GM12878 (cell line): Measurements from ENCODE around the gene DAB2IP. TPM values are rescaled to one million over a fixed set of nuclear protein-coding genes. Genes with fewer than 3 reads are reported as not detected.

Source experiments
- ATAC-seq: fragments of 200-7000 bp; cut with Tn5 transposase; 3 replicates; pipeline ENCODE4 v1.9.1; 2020; ENCODE audit warnings: mild to moderate bottlenecking, moderate library complexity
- BruUV-seq: library from RNA; stranded (reverse); fragments of 400-500 nt; replicated peaks from 2 replicates; lab custom pipeline; 2021; lab: Mats Ljungman, UMichigan
- CTCF ChIA-PET: fragments of 300-600 bp; sonication (Branson Sonifier 250); formaldehyde crosslinking; extraction: SDS; loops from one replicate; lab custom pipeline; 2021; ENCODE audit warnings: inconsistent platforms; lab: Yijun Ruan, JAX
- POLR2A ChIA-PET: fragments of 350-600 bp; formaldehyde crosslinking; extraction: SDS; loops from one replicate; lab custom pipeline; 2021; ENCODE audit warnings: inconsistent platforms; lab: Charles Lee
- RAD21 ChIA-PET: fragments of 300-600 bp; sonication (Branson Sonifier 250); formaldehyde crosslinking; loops from one replicate; lab custom pipeline; 2023; ENCODE audit warnings: antibody characterized with exemption; ENCODE audit not compliant: unreplicated experiment; lab: Charles Lee
- SMC1A ChIA-PET: fragments of 300-600 bp; sonication (Branson Sonifier 250); formaldehyde crosslinking; loops from one replicate; lab custom pipeline; 2023; ENCODE audit not compliant: unreplicated experiment, uncharacterized antibody; lab: Charles Lee
- DNase-seq: peaks from one replicate; pipeline ENCODE4 v3.0.0-alpha.2; 2011; ENCODE audit warnings: low read depth, low spot score
- FAIRE-seq: peaks from 3 replicates; lab custom pipeline; 2011; peaks lifted over from hg19 to GRCh38; lab: Jason Lieb, UNC
- H2AFZ ChIP-seq: 2 replicates; pipeline ENCODE4 v1.6.0; 2011; ENCODE audit warnings: low read depth, low read length, control low read depth; ENCODE audit not compliant: control insufficient read depth
- H3K27ac ChIP-seq: 2 replicates; pipeline ENCODE4 v1.5.1; 2011; ENCODE audit warnings: control low read depth; ENCODE audit not compliant: control insufficient read depth, insufficient read depth
- H3K27me3 ChIP-seq, 2 experiments: replicated peaks in 1 of 2; 2 replicates each; pipeline versions ENCODE4 v1.6.0 to v1.6.1; 2011; ENCODE audit warnings: low read length in 1 of 2; ENCODE audit not compliant: control insufficient read depth in 2 of 2, insufficient read depth in 2 of 2
- H3K36me3 ChIP-seq, 2 experiments: 2 replicates each; pipeline ENCODE4 v1.5.1; 2011; ENCODE audit warnings: low read length in 1 of 2; ENCODE audit not compliant: control insufficient read depth in 2 of 2, insufficient read depth in 2 of 2
- H3K4me1 ChIP-seq: 2 replicates; pipeline ENCODE4 v1.6.1; 2011; ENCODE audit warnings: mild to moderate bottlenecking, low read length, moderate library complexity, mixed read lengths; ENCODE audit not compliant: control insufficient read depth, insufficient read depth
- H3K4me2 ChIP-seq: 2 replicates; pipeline ENCODE4 v1.6.0; 2011; ENCODE audit warnings: control low read depth; ENCODE audit not compliant: control insufficient read depth, insufficient read depth
- H3K4me3 ChIP-seq: fragments of 200-600 bp; sonication (generic); 2 replicates; pipeline ENCODE4 v1.5.1; 2016
- H3K79me2 ChIP-seq: 2 replicates; pipeline ENCODE4 v1.6.0; 2011; ENCODE audit warnings: low read length; ENCODE audit not compliant: control insufficient read depth, insufficient read depth
- H3K9ac ChIP-seq: 2 replicates; pipeline ENCODE4 v1.8.0; 2011; ENCODE audit warnings: low read length, control low read depth, mixed read lengths; ENCODE audit not compliant: control insufficient read depth, insufficient read depth
- H3K9me3 ChIP-seq: replicated peaks from 3 replicates; pipeline ENCODE4 v1.5.1; 2011; ENCODE audit warnings: mild to moderate bottlenecking, low read length; ENCODE audit not compliant: control insufficient read depth, insufficient read depth
- H4K20me1 ChIP-seq: 2 replicates; pipeline ENCODE4 v1.6.0; 2011; ENCODE audit not compliant: control insufficient read depth, insufficient read depth
- BRCA1 ChIP-seq: IDR thresholded peaks from 2 replicates; pipeline ENCODE4 v1.6.1; 2011; ENCODE audit warnings: low read depth, low read length, improper control_type of control experiment
- IKZF1 ChIP-seq: fragments of 450-650 bp; conservative IDR thresholded peaks from 2 replicates; pipeline ENCODE4 v1.6.1; 2017; ENCODE audit warnings: antibody characterized with exemption, mild to moderate bottlenecking
- WRNIP1 ChIP-seq: IDR thresholded peaks from 2 replicates; pipeline ENCODE4 v1.6.1; 2011; ENCODE audit warnings: low read depth, low read length, improper control_type of control experiment, borderline replicate concordance
- ZSCAN29 ChIP-seq: fragments of 450-650 bp; IDR thresholded peaks from 2 replicates; pipeline ENCODE4 v1.6.1; 2017; ENCODE audit warnings: mild to moderate bottlenecking, moderate library complexity
- WGBS: methylation state at CpG from one replicate; pipeline ENCODE4 v1.1.6; 2016; ENCODE audit warnings: low lambda C conversion rate; ENCODE audit not compliant: insufficient replicate concordance, insufficient coverage; ENCODE audit errors: missing lambda C conversion rate; 5-methylcytosine and 5-hydroxymethylcytosine counted together
- in situ Hi-C: fragments of 300-500 bp; cut with MboI; formaldehyde crosslinking; loops from 9 replicates; pipeline ENCODE4 v1.14.3; 2018; ENCODE audit warnings: mixed read lengths
- intact Hi-C: fragments of 100-400 bp; cut with micrococcal nuclease; formaldehyde crosslinking; loops from one replicate; pipeline ENCODE4 v1.14.2; 2022; ENCODE audit not compliant: unreplicated experiment
- polyA plus RNA-seq, 11 experiments: library from polyadenylated mRNA; depleted of rRNA in 4 of 11; unstranded in 6 of 11; stranded (reverse) in 5 of 11; fragments of >200 nt; fragmentation: Nextera tagmentation in 4 of 11; fragmentation: Illumina TruSeq in 1 of 11; extraction: Ambion mirVana in 4 of 11; extraction: Trizol in 1 of 11; gene quantifications; 1 replicate in 1 of 11; 2 replicates in 10 of 11; pipeline versions ENCODE4 v1.2.1 to v1.2.3, GENCODE V29; 2011 to 2016; ENCODE audit warnings: inconsistent platforms in 2 of 11, missing spikeins in 2 of 11, low read depth in 1 of 11
- total RNA-seq, 4 experiments: library from RNA; depleted of rRNA in 3 of 4; stranded (reverse); fragments of >200 nt in 3 of 4; fragmentation: Illumina TruSeq in 1 of 4; extraction: Trizol in 1 of 4; gene quantifications; 2 replicates each; pipeline versions ENCODE4 v1.2.1 to v1.2.3, GENCODE V29; 2013 to 2021
- TF ChIP-seq, protein P1 (sequence below): IDR thresholded peaks from 2 replicates; pipeline ENCODE4 v1.6.1; 2011; ENCODE audit warnings: low read depth, low read length, improper control_type of control experiment, borderline replicate concordance
- TF ChIP-seq, protein P2 (sequence below): fragments of 450-650 bp; IDR thresholded peaks from 2 replicates; pipeline ENCODE4 v1.6.1; 2017; ENCODE audit warnings: mild to moderate bottlenecking, moderate library complexity
- TF ChIP-seq, protein P3 (sequence below): fragments of 450-650 bp; IDR thresholded peaks from 2 replicates; pipeline ENCODE4 v1.6.1; 2016; ENCODE audit warnings: mild to moderate bottlenecking
- TF ChIP-seq, protein P4 (sequence below): fragments of 450-650 bp; formaldehyde crosslinking; IDR thresholded peaks from 2 replicates; pipeline ENCODE4 v1.4.0; 2020; ENCODE audit warnings: mild to moderate bottlenecking, moderate library complexity

The DAB2IP gene
- total and polyA plus RNA-seq, 10 of the 15 experiments (the other 5 are each of a cell fraction or from before 2014, with no cell fraction given): 0.03 to 0.38 (median 0.14) TPM; not detected in 6

DNA sequence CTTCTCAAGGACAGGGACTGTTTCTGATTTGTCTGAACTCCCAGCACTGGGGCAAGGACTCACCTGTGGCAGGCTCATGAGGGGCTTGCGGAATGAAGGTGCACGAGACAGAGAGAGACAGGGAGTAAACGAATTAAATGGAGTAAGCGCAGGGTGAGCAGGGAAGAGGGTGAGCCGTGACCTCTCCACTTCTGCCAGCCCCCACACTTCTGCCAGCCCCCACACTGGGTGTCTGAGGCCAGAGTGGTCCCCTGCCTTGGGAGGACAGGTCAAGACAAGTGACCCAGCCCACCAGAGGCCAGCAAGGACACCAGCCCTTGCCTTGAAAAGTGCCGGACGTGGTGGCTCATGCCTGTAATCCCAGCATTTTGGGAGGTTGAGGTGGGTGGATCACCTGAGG lies 37.2 kb downstream of the DAB2IP start:
- CTCF ChIA-PET: interaction anchor here (0.7 to 2.6 kb wide), 4 partner anchors 44 to 394 kb away, joined by 3 to 15 read pairs (median 6); no protein-coding TSS in a partner anchor

More for the DNA sequence above, 37.2 kb downstream of the DAB2IP start:
- no peak overlapping the region for H3K27ac ChIP-seq
- no peaks in the 10 kb centered on the region; a peak in 1 of 4 replicates for H3K27me3 ChIP-seq
- in situ Hi-C loops: loop anchor here (5.0 kb wide), 2 partner anchors 141 to 304 kb away; no protein-coding TSS in a partner anchor
- TF ChIP-seq ZSCAN29: no peak
- TF ChIP-seq, protein P1, sequence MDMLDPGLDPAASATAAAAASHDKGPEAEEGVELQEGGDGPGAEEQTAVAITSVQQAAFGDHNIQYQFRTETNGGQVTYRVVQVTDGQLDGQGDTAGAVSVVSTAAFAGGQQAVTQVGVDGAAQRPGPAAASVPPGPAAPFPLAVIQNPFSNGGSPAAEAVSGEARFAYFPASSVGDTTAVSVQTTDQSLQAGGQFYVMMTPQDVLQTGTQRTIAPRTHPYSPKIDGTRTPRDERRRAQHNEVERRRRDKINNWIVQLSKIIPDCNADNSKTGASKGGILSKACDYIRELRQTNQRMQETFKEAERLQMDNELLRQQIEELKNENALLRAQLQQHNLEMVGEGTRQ: no peak
- no peak for TF ChIP-seq IKZF1
- TF ChIP-seq, protein P2, sequence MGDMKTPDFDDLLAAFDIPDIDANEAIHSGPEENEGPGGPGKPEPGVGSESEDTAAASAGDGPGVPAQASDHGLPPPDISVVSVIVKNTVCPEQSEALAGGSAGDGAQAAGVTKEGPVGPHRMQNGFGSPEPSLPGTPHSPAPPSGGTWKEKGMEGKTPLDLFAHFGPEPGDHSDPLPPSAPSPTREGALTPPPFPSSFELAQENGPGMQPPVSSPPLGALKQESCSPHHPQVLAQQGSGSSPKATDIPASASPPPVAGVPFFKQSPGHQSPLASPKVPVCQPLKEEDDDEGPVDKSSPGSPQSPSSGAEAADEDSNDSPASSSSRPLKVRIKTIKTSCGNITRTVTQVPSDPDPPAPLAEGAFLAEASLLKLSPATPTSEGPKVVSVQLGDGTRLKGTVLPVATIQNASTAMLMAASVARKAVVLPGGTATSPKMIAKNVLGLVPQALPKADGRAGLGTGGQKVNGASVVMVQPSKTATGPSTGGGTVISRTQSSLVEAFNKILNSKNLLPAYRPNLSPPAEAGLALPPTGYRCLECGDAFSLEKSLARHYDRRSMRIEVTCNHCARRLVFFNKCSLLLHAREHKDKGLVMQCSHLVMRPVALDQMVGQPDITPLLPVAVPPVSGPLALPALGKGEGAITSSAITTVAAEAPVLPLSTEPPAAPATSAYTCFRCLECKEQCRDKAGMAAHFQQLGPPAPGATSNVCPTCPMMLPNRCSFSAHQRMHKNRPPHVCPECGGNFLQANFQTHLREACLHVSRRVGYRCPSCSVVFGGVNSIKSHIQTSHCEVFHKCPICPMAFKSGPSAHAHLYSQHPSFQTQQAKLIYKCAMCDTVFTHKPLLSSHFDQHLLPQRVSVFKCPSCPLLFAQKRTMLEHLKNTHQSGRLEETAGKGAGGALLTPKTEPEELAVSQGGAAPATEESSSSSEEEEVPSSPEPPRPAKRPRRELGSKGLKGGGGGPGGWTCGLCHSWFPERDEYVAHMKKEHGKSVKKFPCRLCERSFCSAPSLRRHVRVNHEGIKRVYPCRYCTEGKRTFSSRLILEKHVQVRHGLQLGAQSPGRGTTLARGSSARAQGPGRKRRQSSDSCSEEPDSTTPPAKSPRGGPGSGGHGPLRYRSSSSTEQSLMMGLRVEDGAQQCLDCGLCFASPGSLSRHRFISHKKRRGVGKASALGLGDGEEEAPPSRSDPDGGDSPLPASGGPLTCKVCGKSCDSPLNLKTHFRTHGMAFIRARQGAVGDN: no peak
- TF ChIP-seq, protein P3, sequence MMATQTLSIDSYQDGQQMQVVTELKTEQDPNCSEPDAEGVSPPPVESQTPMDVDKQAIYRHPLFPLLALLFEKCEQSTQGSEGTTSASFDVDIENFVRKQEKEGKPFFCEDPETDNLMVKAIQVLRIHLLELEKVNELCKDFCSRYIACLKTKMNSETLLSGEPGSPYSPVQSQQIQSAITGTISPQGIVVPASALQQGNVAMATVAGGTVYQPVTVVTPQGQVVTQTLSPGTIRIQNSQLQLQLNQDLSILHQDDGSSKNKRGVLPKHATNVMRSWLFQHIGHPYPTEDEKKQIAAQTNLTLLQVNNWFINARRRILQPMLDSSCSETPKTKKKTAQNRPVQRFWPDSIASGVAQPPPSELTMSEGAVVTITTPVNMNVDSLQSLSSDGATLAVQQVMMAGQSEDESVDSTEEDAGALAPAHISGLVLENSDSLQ: no peak
- TF ChIP-seq, protein P4, sequence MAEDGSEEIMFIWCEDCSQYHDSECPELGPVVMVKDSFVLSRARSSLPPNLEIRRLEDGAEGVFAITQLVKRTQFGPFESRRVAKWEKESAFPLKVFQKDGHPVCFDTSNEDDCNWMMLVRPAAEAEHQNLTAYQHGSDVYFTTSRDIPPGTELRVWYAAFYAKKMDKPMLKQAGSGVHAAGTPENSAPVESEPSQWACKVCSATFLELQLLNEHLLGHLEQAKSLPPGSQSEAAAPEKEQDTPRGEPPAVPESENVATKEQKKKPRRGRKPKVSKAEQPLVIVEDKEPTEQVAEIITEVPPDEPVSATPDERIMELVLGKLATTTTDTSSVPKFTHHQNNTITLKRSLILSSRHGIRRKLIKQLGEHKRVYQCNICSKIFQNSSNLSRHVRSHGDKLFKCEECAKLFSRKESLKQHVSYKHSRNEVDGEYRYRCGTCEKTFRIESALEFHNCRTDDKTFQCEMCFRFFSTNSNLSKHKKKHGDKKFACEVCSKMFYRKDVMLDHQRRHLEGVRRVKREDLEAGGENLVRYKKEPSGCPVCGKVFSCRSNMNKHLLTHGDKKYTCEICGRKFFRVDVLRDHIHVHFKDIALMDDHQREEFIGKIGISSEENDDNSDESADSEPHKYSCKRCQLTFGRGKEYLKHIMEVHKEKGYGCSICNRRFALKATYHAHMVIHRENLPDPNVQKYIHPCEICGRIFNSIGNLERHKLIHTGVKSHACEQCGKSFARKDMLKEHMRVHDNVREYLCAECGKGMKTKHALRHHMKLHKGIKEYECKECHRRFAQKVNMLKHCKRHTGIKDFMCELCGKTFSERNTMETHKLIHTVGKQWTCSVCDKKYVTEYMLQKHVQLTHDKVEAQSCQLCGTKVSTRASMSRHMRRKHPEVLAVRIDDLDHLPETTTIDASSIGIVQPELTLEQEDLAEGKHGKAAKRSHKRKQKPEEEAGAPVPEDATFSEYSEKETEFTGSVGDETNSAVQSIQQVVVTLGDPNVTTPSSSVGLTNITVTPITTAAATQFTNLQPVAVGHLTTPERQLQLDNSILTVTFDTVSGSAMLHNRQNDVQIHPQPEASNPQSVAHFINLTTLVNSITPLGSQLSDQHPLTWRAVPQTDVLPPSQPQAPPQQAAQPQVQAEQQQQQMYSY (CRISPR knock-in tag): no peak
- no peak for TF ChIP-seq BRCA1
- no peak for TF ChIP-seq WRNIP1
- TF ChIP-seq, all 136 proteins: peak for 0
- ChIA-PET POLR2A (no interaction called here), RAD21 (no interaction called here), SMC1A (no interaction called here)
- no peak overlapping the region for H3K4me3 ChIP-seq
- ATAC-seq (no peak), DNase-seq (no peak), FAIRE-seq (no peak)
- 0 out of 2 replicates have a peak, but pooled peaks cover 4% of the 10 kb centered on the region for H4K20me1 ChIP-seq
- no peaks in the 10 kb centered on the region for H3K36me3 ChIP-seq
- intact Hi-C loops: no loop called here
- WGBS: 66% methylated on average over 7 of the region's 7 CpGs
- H3K9me3 ChIP-seq: no peaks in the 10 kb centered on the region
- H3K79me2 ChIP-seq: no peaks in the 10 kb centered on the region
- H3K4me1 ChIP-seq: no peaks in the 10 kb centered on the region
- no peak overlapping the region for H3K9ac ChIP-seq
- no TSS peak for BruUV-seq
- no peak overlapping the region for H2AFZ ChIP-seq
- H3K4me2 ChIP-seq: no peak overlapping the region
